ENCODE results near the gene SLC25A5. TPM values are rescaled to one million over a fixed set of nuclear protein-coding genes. Genes with fewer than 3 reads are reported as not detected.

Gene SLC25A5
- 454 and 472 TPM in 2 replicates for total RNA-seq (2021)
- long read RNA-seq, transcript SLC25A5-201 (4 exons, 1,274 nt), result major isoform, 2,058 of 2,115 reads
- long read RNA-seq, partial matches to known transcripts, result 8 of 2,115 reads
- long read RNA-seq, other reads (novel, unspliced or antisense), result 48 of 2,115 reads

DNA sequence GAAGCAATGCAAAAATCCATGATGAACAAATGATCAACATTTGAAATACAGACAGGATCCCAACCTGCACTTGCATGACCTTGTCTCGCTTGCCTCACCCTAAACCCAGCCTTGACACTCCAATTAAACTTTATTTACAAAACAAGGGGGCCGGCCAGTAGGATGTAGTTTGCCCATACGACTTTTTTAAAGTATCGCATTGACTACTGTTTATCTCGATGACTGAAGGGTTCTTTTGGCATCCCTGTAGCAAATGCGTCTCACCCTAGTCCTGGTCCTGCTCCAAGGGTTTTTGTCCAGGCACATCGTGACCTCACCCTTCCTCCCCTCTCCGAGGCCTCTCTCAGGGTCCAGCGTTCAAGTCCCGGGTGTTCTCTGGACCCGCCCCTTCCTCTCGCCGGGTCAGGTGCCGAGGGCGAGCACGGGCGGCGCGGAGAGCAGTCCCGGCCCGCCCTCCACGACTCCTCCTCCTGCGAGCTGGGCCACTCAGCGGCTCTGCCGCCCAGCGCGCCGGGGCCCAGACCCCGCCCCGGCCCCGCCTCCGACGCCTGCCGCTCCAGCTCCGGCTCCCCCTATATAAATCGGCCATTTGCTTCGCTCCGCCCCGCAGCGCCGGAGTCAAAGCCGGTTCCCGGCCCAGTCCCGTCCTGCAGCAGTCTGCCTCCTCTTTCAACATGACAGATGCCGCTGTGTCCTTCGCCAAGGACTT, at the start of gene SLC25A5:
SLC25A5 (plus strand) TSS at position 603 of the 709 bp plus-strand sequence; CDS start at position 675, 72 bp downstream.
- H2BK15ac ChIP-seq (ENCODE audit: low read depth, low read length), result no peak within 1 kb of the TSS
- H3K56ac ChIP-seq (ENCODE audit: insufficient read length, low read depth, low read length), result no peak within 1 kb of the TSS
- peak within 1 kb of the TSS; percentile 74 for H3K18ac ChIP-seq (ENCODE audit: insufficient read length, low read depth, low read length)
- H3K4ac ChIP-seq (ENCODE audit: low read depth, low read length), result no peak within 1 kb of the TSS
- no peak within 1 kb of the TSS for H3K27ac ChIP-seq (ENCODE audit: insufficient read length, low read depth, low read length)
- Mint-ChIP-seq H3K4me3 (peak within 1 kb of the TSS; percentile 89), H3K4me1 (no peaks in the 10 kb centered on the region; a peak in 1 of 4 replicates), H3K9me3 (peaks cover 61 to 71% of the 10 kb centered on the region in 2 experiments), H3K27me3 (ENCODE audit: low read depth) (no peaks in the 10 kb centered on the region), H3K27ac (peak within 1 kb of the TSS; percentile 81 to 96 (median 96)), H3K36me3 (ENCODE audit: insufficient read depth in 1 of 3, low read depth in 3 of 3) (peaks cover 23 to 29% (median 24%) of the 10 kb centered on the region in 3 experiments)
- no peaks in the 10 kb centered on the region for H3K23me2 ChIP-seq (ENCODE audit: insufficient read length, low read depth, low read length, poor library complexity, severe bottlenecking)
- H2AFZ ChIP-seq (ENCODE audit: low read length), result no peak within 1 kb of the TSS
- no peak within 1 kb of the TSS for H3K23ac ChIP-seq (ENCODE audit: insufficient read length, low read depth, low read length)
- no peak within 1 kb of the TSS for H2AK5ac ChIP-seq (ENCODE audit: insufficient read length, low read length)
- no peak within 1 kb of the TSS for H2BK5ac ChIP-seq (ENCODE audit: insufficient read length, low read length)
- TF ChIP-seq, protein P1, sequence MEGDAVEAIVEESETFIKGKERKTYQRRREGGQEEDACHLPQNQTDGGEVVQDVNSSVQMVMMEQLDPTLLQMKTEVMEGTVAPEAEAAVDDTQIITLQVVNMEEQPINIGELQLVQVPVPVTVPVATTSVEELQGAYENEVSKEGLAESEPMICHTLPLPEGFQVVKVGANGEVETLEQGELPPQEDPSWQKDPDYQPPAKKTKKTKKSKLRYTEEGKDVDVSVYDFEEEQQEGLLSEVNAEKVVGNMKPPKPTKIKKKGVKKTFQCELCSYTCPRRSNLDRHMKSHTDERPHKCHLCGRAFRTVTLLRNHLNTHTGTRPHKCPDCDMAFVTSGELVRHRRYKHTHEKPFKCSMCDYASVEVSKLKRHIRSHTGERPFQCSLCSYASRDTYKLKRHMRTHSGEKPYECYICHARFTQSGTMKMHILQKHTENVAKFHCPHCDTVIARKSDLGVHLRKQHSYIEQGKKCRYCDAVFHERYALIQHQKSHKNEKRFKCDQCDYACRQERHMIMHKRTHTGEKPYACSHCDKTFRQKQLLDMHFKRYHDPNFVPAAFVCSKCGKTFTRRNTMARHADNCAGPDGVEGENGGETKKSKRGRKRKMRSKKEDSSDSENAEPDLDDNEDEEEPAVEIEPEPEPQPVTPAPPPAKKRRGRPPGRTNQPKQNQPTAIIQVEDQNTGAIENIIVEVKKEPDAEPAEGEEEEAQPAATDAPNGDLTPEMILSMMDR (conservative IDR thresholded peaks at IDR 0.05), result no peak
- H2BK120ac ChIP-seq (ENCODE audit: low read depth, low read length, poor library complexity, severe bottlenecking), result no peak within 1 kb of the TSS
- WGBS (ENCODE audit: extremely low coverage, insufficient read length, low lambda C conversion rate), result no CpG with 5 or more reads among the region's 46 CpGs
- DNase-seq, result peak; percentile 90
- H4K8ac ChIP-seq (replicated peaks; ENCODE audit: insufficient read length, low read depth, low read length), result no peak within 1 kb of the TSS
- H2BK12ac ChIP-seq (ENCODE audit: insufficient read length, low read depth, low read length), result no peak within 1 kb of the TSS
- no peak within 1 kb of the TSS for H2BK20ac ChIP-seq (ENCODE audit: low read depth, low read length, poor library complexity, severe bottlenecking)
- H3K4me2 ChIP-seq (ENCODE audit: insufficient read depth, insufficient read length, low read length), result peak within 1 kb of the TSS; percentile 56
- peak within 1 kb of the TSS; percentile 62; the same call in 1 of the 2 replicates for H3K14ac ChIP-seq (ENCODE audit: insufficient read depth, low read length)
- H3K79me1 ChIP-seq (ENCODE audit: insufficient read depth, low read depth, low read length, poor library complexity, severe bottlenecking), result no peaks in the 10 kb centered on the region
- H4K91ac ChIP-seq (ENCODE audit: insufficient read length, low read depth, low read length), result no peak within 1 kb of the TSS
- H4K20me1 ChIP-seq (ENCODE audit: control insufficient read depth, insufficient read depth, insufficient read length), result no peaks in the 10 kb centered on the region
- H3K9me3 ChIP-seq (ENCODE audit: control insufficient read depth, low read depth, low read length), result peaks cover 17% of the 10 kb centered on the region
- H3T11ph ChIP-seq (ENCODE audit: low read length), result no peak within 1 kb of the TSS
- H4K5ac ChIP-seq (ENCODE audit: insufficient read length, low read depth, low read length), result no peak within 1 kb of the TSS
- H3K79me2 ChIP-seq (ENCODE audit: insufficient read depth, low read length), result peaks cover 2% of the 10 kb centered on the region; the same call in 1 of the 2 replicates
- H3K4me1 ChIP-seq (ENCODE audit: insufficient read depth, low read length), result no peaks in the 10 kb centered on the region
- no peaks in the 10 kb centered on the region for H3K27me3 ChIP-seq (ENCODE audit: insufficient read depth, low read length)
- H3K9ac ChIP-seq (ENCODE audit: extremely low read depth, insufficient read length, low read length), result peak within 1 kb of the TSS; percentile 71
